Stomach (tissue), 4 donors: Measurements from ENCODE around the gene SERPINI1.

Experiments used
- CTCF ChIP-seq, 7 experiments: fragments of 450-650 bp in 4 of 7; fragments of 200-600 bp in 3 of 7; sonication (generic) in 3 of 7; IDR thresholded peaks; one replicate each; pipeline ENCODE4 v1.5.1; 2016 to 2019; ENCODE audit warnings: antibody characterized with exemption in 7 of 7, control low read depth in 2 of 7, mild to moderate bottlenecking in 1 of 7
- POLR2A ChIP-seq, 4 donors: fragments of 450-650 bp; IDR thresholded peaks; one replicate each; pipeline ENCODE4 v1.6.1; 2016; ENCODE audit warnings: antibody characterized with exemption in 4 of 4, control low read depth in 2 of 4, mild to moderate bottlenecking in 1 of 4, moderate library complexity in 1 of 4
- POLR2AphosphoS5 ChIP-seq, 3 donors: sonication (generic); formaldehyde crosslinking; IDR thresholded peaks; one replicate each; pipeline ENCODE4 v1.6.1; 2016; ENCODE audit warnings: antibody characterized with exemption in 3 of 3

GRCh38 chr3:167749209-167749608 is 13.7 kb downstream of the SERPINI1 start:
- no peak for TF ChIP-seq POLR2A (IDR thresholded peaks at IDR 0.05)
- TF ChIP-seq POLR2AphosphoS5 (IDR thresholded peaks at IDR 0.05) = no peak
- no peak for TF ChIP-seq CTCF (IDR thresholded peaks at IDR 0.05)
